ENCODE results near the gene GLG1.
"Not testable (repeated sequence)": the region's sequence is repeated elsewhere in the genome, so short reads cannot be mapped to it uniquely, and the experiment has no call there.

Gene GLG1

DNA sequence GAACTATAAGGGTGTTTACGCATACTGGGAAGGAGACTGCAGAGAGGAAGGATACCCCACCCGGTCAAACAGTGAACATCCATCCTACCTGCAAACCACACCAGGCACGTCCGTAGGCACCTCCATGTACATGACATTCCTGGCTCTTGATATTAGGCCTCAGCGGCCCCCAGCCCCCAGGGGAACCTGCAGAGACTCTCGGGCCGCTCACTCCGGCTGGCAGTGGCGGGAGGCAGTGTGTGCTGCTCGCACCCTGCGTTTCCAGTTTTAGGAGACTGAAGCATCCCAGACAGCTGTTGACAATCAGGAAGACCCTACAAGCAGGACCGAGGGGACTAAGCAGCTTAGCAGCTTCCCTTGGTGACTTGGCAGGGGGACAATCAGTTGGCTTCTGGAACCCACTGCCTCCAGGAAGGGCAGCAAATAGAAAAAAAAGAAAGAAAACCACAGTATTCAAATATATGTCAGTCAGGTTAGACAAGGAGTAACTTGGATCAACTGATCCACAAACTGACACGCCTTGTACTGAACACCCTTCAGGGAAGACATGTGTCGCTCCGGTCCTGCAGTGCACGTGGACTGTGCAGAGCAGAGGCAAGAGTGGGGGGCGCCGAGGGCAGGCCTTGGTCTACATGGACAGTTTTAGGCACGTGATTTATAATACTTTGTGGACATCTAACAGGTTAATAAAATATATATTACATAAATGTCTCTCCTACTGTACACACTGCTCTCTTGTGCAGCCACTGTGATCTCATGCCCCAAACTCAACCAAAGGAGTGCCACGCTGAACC, 155.8 kb downstream of the GLG1 start:
- DNase-seq (ENCODE audit: low read depth in 3 of 3, low spot score in 1 of 3) = no peak

DNA sequence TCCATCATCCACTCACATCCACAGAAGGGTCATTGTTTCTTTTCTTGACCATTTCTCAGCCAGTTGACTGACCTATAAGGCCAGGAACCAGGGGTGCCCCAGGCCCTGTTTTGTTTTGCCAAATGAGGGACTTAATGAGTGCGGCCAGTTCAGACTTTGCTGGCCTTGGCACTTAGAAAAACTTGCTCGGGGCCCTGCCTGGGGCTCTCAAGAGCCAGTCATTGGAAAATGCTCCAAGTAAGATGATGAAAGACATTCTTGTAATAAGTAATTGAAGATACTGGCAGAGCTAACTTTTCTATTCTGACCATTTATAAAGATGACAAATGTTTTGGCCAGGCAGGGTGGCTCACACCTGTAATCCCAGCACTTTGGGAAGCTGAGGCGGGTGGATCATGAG, 156.7 kb downstream of the GLG1 start:
- DNase-seq (ENCODE audit: low read depth in 3 of 3, low spot score in 1 of 3) = no peak

DNA sequence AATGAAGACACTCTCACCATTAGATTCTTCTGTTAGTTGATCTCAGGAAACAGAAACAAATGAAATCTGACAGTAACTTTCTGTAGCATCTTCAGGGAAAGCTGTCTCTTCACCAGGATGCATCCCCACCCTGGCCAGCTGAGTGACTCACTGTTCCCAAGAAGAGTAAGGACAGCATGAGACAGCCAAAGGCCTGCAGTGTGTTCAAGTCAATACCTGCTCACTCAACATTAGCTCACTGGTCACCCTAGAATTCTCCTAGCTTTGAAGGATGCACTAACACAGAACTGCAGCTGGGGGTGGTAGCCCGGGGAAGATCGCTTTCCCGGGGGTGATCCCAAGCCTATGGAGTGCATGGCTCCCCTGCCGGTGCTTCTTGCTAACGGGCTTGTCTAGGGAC, 157.4 kb downstream of the GLG1 start:
- no peak for DNase-seq (ENCODE audit: low read depth in 3 of 3, low spot score in 1 of 3)

DNA sequence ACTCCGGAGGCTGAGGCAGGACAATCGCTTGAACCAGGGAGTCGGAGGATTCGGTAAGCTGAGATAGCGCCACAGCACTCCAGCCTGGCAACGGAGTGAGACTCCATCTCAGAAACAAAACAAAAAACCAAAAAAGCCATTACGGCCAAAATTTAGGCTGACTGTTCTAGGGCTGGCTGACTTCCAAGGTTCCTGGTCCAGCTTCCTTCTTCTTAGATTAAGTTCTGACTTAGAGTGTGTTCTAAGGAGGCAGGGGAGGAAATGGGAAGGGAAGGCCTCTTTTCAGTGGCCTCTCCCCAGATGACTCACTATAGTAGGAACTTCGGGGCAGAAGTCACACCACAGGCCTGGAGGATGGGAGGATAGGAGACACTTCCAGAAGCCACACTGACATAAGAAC, 157.9 kb downstream of the GLG1 start:
- DNase-seq (ENCODE audit: low read depth in 3 of 3, low spot score in 1 of 3) = no peak

DNA sequence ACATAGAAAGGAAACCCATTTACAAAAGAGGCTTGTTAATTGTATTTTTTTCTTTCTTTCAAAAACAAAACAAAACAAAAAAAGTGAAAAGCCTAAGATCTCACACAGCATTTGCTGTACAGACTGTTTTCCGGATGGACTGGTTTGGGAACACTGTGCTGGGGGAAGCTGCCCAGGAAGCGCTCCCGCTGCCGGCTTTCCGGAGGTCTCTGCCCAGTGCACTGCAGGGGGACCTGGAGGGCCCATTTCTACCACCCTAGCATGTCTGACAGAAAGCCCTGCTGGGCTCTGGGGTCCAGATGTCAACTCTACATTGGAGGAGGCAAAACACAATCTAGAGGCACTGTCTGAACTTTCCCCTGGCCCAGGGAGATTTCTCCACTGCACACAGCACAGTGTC, 159.3 kb downstream of the GLG1 start:
- no peak for DNase-seq (ENCODE audit: low read depth in 3 of 3, low spot score in 1 of 3)

DNA sequence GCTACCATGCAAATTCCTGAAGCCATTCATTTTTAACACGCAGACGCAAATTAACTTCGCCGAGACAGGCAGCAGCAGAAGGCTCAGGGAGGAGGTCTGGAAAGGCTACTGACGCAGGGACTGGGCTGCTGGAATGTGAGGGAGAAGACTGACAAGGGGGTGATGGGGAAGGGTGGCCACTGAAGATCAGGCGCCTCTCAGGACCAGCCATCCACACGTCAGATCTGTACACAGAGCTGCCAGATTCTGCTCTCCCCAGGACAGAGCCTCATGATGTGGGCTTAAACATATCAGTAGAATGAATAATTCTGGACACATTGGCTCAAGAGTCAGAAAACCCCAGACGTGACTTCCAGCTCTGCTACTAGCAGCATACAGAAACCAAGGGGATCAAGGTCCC, 160.0 kb downstream of the GLG1 start:
- DNase-seq (ENCODE audit: low read depth in 3 of 3, low spot score in 1 of 3) = no peak

DNA sequence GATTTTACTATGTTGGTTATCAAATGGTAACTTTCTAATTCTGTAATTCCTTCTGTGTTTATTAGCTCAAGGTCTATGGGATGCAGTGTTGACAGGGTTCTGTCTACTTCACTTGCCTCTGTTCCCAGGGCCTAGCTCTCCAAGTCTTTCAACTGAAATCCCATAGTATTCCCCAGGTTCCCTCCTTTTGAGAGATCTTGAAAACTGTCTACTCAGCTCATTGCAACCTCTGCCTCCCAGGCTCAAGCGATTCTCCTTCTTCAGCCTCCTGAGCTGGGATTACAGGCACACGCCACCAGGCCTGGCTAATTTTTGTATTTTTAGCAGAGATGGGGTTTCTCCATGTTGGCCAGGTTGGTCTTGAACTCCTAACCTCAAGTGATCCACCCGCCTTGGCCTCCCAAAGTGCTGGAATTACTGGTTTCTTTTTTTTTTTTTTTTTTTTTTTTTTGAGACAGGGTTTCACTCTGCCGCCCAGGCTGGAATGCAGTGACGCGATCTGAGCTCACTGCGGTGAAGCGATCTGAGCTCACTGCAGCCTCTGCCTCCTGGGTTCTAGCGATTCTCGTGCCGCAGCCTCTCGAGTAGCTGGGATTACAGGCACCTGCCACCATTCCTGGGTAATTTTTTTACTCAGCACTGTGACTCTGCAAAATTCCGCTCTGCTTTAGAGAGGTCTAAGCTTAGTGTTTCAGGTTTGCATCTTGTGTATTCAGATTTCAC, 163.1 kb downstream of the GLG1 start:
- not testable (repeated sequence) for DNase-seq (ENCODE audit: low read depth in 3 of 3, low spot score in 1 of 3)

DNA sequence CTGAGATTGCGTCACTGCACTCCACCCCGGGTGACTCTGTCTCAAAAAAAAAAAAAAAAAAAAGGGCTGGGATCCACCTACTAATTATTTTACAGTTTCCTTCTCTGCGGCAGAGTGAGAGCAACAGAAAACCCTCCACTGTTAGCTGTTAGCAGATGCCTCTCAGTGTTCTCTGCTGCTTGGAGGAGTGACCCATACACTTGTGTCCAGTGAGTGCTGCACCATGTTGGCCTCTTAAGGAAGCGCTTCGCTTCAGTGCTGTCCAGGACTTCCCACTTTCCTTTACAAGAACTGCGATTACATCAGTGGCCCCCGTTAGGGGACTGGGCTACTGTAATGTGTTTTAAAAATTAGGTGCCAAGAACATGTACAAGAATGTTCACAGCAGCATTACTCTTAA, 167.2 kb downstream of the GLG1 start:
- DNase-seq (ENCODE audit: low read depth in 3 of 3, low spot score in 1 of 3) = no peak

DNA sequence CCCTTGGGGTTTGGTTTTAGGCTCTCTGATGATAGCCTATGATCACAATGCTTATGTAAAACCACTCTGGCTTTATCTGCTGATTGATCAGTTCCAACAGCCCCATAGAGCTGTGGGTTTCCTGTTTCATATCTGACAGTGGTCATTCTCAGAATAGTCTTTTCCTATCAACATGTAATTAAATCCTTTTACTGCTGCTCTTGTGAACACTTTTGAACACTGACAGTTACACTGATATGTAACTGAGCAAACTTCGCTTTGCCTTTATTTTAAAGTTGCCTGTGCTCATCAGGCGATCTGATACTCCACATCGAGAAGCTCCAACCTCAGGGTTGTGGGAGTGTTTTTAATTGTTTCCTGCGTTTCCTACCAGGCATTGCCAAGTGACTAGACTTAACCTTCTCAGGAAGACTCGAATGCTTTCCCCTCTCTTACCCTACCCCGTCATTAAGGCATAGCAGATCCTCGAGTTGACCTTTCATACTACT, 168.4 kb downstream of the GLG1 start:
- DNase-seq (ENCODE audit: low read depth in 3 of 3, low spot score in 1 of 3) = no peak

DNA sequence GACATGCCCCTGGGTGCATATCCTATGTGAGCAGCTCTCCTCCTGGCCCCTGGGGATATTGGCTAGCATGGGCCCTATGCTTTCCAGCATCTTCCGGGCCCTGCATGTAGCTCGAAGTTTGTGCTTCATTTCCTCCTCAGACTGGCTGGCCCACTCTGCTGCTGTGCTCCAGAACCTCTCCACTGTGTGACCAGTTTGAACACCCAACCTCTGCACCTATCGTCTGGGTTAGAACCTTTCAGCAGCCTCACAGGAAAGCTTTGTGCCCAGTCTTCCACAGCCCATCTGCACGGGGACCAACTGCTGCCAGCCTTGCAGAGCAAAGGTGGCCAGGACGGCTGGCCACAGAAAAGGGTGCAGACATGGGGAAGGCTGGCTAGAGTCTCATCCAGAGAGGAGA, 175.4 kb downstream of the GLG1 start:
- DNase-seq (ENCODE audit: low read depth in 3 of 3, low spot score in 1 of 3) = no peak

DNA sequence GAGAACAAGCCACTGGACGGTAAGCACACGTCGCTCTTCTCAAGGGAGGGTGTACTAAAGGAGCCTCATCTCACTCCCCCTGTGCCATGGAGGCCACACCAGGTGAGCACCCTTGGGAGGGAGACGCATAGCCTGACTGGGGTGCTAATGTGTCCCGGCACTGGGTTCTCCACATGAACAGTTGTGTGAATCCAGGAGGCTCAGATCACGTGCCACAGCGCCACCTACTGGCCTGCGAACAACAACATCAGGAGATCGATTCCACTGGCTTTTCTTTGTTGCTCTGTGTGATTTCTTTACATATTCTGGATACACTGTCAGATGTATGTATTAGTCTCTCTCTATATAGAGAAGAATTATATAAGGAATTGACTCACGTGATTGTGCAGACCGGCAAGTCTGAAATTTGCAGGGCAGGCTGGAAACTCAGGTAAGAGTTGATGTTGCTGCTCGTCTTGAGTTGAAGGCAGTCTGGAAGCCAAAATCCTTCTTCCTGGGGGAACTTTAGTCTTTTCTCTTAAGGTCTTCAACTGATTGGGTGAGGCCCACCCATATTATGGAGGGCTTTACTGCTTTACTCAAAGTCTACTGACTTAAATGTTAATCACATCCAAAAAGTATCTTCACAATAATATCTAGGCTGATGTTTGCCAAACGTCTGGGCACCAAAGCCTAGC, 176.7 kb downstream of the GLG1 start:
- peak; percentile 9 to 17 (median 10) for DNase-seq (ENCODE audit: low read depth in 3 of 3, low spot score in 1 of 3)

DNA sequence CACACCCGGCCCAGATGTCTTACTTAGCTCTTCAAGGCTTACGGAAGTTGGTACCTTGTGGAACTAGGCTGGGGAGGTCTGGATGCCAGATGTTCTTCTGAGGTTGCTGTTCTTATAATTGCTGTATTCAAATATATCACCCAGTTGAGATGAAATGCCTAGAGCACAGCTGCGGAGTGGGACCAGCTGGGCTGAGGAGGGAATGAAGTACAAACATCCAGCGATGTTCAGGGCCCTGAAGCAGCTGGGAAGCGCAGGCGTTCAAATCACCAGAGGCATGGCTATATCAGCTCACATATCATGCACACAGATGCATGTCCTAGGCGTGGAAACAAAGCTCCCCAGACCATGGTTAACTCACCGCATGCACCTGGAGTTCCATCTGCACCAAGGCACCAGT, 178.4 kb downstream of the GLG1 start:
- DNase-seq (ENCODE audit: low read depth in 3 of 3, low spot score in 1 of 3) = not testable (repeated sequence)

DNA sequence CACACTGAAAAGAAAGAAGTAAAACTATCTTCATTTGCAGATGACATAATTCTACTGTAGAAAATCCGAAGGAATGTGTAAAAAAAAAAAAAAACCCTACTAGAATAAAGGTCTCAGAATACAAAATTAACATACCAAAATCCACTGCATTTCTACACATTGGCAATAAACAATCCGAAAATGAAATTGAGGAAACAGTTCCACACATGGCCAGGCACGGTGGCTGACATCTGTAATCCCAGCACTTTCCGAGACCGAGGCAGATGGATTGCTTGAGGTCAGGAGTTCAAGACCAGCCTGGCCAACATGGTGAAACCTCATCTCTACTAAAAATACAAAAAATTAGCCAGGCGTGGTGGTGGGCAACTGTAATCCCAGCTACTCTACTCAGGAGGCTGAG, 181.2 kb downstream of the GLG1 start:
- DNase-seq (ENCODE audit: low read depth in 3 of 3, low spot score in 1 of 3) = not testable (repeated sequence)

DNA sequence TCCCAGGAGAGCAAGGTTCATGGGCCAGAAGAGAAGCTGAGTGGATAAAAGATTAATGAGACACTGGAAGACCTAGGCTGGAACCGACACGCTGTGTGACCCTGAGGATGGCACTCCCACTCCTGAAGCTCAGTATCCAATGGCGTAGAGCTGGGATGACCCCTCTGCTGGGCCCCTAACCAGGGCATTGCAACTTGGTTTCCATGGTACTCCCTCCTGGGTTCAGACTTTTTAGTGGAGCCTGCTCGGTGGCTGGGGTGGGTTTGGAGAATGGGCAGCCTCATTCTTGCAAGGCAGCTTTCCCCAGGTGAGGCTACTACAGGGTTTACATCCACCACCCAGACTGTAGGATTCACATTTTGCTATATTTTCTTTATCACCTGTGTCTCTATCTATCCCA, 183.2 kb downstream of the GLG1 start:
- not testable (repeated sequence) for DNase-seq (ENCODE audit: low read depth in 3 of 3, low spot score in 1 of 3)

DNA sequence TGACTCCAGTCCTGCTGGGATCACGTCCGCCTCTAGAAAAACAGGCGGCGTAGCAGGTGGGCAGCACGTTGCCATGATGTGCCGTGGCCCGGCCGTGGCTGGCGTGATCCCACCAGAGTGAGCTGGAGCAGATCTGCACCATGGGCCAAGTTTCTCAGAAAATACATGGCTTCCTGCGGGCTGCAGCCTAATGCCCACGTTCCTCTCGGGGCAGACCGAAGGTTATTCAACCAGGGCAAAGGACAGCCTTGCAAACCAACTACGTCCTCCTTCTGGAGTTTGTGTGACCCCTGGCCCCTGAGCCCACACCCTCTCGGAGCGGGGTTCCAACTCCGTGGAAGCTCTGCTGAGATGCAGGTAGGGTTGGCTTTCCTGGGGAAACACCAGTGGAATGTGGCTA, 184.8 kb downstream of the GLG1 start:
- DNase-seq (ENCODE audit: low read depth in 3 of 3, low spot score in 1 of 3) = not testable (repeated sequence)

DNA sequence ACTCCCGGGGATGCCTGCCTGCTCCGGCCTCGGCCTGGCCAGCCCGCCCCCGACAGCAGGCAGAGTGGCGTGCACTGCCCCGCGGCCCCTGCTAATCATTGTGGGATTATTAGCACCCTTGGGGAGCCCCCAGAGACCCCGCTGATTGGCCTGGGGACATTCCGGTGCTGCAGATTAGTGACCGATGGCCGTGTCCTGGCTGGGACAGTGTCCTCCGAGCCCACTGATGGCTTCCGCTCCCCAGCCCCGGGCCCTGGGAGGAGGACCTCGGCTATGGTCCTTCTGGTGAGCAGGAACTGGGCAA, 185.5 kb downstream of the GLG1 start:
- not testable (repeated sequence) for DNase-seq (ENCODE audit: low read depth in 3 of 3, low spot score in 1 of 3)

DNA sequence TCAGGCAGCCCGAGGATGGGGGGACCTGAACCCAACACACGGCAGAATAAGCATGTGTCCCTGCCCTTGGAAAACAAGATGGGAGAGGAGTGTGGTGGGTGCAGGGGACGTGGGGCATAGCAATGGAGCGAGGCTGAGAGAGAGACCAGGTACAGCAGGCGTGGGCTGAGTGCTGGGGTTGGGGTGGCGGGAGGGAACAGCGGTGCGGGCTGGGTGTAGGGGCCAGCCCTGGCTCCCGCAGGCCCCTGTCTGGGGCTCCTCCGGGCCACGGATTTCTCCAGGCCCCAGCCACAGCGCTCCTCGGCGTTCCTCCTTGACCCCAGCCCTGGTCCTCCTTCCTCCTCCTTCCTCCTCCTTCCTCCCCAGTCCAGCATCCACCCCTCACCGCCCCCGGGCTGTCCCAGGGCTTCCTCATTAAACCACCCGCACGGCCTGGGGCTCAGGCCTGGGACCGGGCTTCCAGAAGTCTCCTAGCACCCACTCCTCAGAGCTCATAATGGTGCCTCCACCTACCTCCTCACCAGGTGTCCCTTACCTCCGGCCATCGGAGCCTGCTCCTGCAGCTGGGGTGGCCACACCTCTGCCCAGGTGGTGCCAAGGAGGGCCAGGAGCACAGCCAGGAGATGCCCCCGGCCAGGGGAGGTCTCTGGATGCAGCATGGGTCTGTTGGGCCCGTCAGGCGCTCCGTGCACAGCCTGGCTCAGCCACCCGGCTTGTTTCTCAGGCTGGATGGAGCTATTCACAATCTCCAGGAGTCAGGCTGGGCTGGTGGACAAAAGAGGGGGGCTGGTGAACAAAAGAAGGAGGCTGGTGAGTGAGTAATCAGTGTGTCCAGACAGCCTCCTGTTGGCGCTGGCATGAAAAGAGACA, 186.1 kb downstream of the GLG1 start, which contains the start of gene CLEC18B:
TSS of gene CLEC18B (minus strand) at position 867 of the 870 bp plus-strand sequence. CDS start at position 659, 208 bp downstream.
- not testable (repeated sequence) for DNase-seq (ENCODE audit: low read depth in 3 of 3, low spot score in 1 of 3)

DNA sequence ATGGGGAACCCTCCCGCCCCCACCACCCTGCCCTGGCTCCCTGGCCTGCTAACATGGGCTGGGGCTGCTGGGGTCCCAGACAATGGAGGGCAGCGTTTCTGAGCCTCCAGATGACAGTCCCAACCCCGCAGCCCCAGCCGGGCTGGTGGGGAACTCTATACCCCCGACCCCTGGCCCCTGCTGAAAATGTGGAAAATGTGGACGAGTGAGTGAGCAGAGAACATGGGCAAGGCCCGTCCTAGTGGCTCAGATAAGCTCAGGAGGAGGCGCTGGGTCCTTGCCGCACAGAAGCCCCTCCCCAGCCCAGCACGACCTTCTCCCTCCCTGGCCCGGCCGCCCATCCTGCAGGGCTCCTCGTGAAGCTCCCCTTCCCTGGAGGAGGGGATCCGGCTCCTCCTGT, 187.1 kb downstream of the GLG1 start:
- DNase-seq (ENCODE audit: low read depth in 3 of 3, low spot score in 1 of 3) = not testable (repeated sequence)

DNA sequence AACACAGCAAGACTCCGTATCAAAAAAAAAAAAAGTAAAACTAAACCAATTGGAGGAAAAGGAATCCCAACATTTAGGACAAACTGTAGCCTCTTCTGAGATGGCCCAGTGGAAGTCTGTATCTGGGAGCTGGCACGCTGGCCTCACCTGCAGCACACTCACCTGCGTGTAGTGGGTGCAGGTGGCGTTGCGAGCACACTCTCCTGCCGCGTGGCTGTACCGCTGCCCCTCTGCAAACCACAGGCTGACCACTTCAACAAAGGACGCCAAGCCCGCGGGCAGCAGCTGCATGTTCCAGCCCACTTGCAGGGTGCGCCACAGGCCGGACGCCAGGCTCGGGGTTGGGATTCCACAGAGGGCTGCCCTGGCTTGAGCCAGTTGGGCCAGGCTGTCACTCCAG, 189.0 kb downstream of the GLG1 start:
- DNase-seq (ENCODE audit: low read depth in 3 of 3, low spot score in 1 of 3) = not testable (repeated sequence)

DNA sequence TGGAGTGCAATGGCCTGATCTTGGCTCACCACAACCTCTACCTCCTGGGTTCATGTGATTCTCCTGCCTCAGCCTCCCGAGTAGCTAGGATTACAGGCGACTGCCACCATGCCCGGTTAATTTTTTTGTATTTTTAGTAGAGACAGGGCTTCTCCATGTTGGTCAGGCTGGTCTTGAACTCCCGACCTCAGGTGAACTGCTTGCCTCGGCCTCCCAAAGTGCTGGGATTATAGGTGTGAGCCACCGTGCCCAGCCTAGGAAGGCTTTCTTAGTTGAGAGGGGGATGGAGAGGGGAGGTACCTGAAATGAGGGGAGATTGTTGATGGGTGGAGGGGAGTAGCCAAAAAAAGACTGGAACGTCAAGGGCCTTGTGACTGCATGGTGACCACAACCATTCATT, 193.0 kb downstream of the GLG1 start:
- not testable (repeated sequence) for DNase-seq (ENCODE audit: low read depth in 3 of 3, low spot score in 1 of 3)

DNA sequence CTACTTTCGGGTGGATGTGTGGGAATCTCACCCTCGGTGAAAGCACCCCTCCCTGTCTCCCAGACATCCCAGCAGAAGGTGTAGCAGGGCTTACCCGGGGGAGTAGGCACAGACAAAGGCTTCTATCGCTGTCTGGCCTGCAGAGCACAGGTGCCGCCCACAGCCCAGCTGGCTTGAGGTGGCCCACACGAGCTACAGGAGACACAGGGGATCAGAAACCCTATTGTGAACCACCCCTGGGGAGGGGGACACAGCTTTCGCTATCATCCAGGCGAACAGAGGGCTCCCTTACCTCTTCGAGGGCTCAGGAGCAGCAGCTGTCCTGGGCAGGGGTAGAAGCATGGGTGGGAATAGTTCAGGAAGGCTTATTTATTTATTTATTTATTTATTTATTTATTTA, 193.4 kb downstream of the GLG1 start:
- not testable (repeated sequence) for DNase-seq (ENCODE audit: low read depth in 3 of 3, low spot score in 1 of 3)

Measured in stimulated activated CD4-positive, alpha-beta T cell treated with anti-CD3 and anti-CD28 coated beads, TNF-alpha, amount 100 ng/mL, for 1 hour (primary cell).